NCI-H526 treated with DMSO at 0.1 percent for 48 hours (cell line): ENCODE data around the gene JMJD8.
A peak's percentile ranks its signal among the peaks of the same experiment; 100 is the strongest.

Experiments used
- DNase-seq: peaks from one replicate; lab custom pipeline; 2025; lab: John Stamatoyannopoulos, UW

JMJD8 gene

GRCh38 chr16:689175-689897 is 5.2 kb upstream of the JMJD8 start:
- DNase-seq, result no peak

GRCh38 chr16:687499-687898 is 3.4 kb upstream of the JMJD8 start:
- DNase-seq, result no peak

GRCh38 chr16:686459-687260 is 2.5 kb upstream of the JMJD8 start:
- no peak for DNase-seq

GRCh38 chr16:685967-686366 is 1.8 kb upstream of the JMJD8 start:
- no peak for DNase-seq

- DNase-seq, result peak; percentile 43
Measured at GRCh38 chr16:684961-685696, 995 bp upstream of the JMJD8 start.

GRCh38 chr16:683396-684070 is 601 bp downstream of the JMJD8 start:
- no peak for DNase-seq

GRCh38 chr16:682493-683395 is 1.4 kb downstream of the JMJD8 start:
- DNase-seq, result no peak

- DNase-seq, result no peak
Measured at GRCh38 chr16:681746-682427, 2.2 kb downstream of the JMJD8 start.

- DNase-seq, result no peak
Measured at GRCh38 chr16:680967-681745, 3.0 kb downstream of the JMJD8 start.

GRCh38 chr16:680625-680945 is 3.5 kb downstream of the JMJD8 start:
- DNase-seq, result no peak

GRCh38 chr16:679814-680624 is 4.1 kb downstream of the JMJD8 start, which contains the start of gene STUB1:
Gene STUB1, plus strand, starts transcription at chr16:680410. Its CDS starts 116 bp downstream, at chr16:680526.
- peak; percentile 71 for DNase-seq

GRCh38 chr16:678858-679813 is 5.0 kb downstream of the JMJD8 start:
- peak; percentile 60 for DNase-seq

GRCh38 chr16:678209-678857 is 5.8 kb downstream of the JMJD8 start:
- DNase-seq, result no peak

GRCh38 chr16:677316-678190 is 6.6 kb downstream of the JMJD8 start:
- DNase-seq, result peak; percentile 58

- DNase-seq, result no peak
Measured at GRCh38 chr16:676913-677312, 7.2 kb downstream of the JMJD8 start.

- no peak for DNase-seq
Measured at GRCh38 chr16:676565-676902, 7.6 kb downstream of the JMJD8 start.
